PC-3 (cell line): ENCODE measurements around the gene SVOPL.

Source experiments
- EZH2 ChIP-seq: fragments of 300-600 bp; sonication (generic); IDR thresholded peaks from one replicate; pipeline ENCODE4 v1.6.1; 2017; ENCODE audit warnings: antibody characterized with exemption, mild to moderate bottlenecking, low read length; ENCODE audit not compliant: unreplicated experiment
- EZH2phosphoT487 ChIP-seq: fragments of 300-600 bp; sonication (generic); IDR thresholded peaks from 2 replicates; pipeline ENCODE4 v1.6.1; 2018; ENCODE audit warnings: mild to moderate bottlenecking, antibody characterized with exemption, low read length, borderline replicate concordance
- TF ChIP-seq, protein P1 (sequence below): fragments of 300-600 bp; sonication (generic); conservative IDR thresholded peaks from 2 replicates; pipeline ENCODE4 v1.5.1; 2017; ENCODE audit warnings: antibody characterized with exemption, low read depth, mild to moderate bottlenecking, low read length

DNA sequence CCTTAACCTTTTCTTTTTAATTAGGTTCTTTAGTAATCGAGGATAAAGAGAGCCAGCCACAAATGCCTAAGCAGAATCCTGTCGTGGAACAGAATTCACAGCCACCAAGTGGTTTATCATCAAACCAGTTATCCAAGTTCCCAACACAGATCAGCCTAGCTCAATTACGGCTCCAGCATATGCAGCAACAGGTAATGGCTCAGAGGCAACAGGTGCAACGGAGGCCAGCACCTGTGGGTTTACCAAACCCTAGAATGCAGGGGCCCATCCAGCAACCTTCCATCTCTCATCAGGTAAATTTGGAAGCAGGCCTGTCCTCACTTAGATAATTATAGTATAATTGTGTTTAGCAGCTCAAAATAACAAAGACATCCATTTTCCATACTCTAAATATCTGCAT is 146.5 kb downstream of the SVOPL start:
- TF ChIP-seq, protein P1, sequence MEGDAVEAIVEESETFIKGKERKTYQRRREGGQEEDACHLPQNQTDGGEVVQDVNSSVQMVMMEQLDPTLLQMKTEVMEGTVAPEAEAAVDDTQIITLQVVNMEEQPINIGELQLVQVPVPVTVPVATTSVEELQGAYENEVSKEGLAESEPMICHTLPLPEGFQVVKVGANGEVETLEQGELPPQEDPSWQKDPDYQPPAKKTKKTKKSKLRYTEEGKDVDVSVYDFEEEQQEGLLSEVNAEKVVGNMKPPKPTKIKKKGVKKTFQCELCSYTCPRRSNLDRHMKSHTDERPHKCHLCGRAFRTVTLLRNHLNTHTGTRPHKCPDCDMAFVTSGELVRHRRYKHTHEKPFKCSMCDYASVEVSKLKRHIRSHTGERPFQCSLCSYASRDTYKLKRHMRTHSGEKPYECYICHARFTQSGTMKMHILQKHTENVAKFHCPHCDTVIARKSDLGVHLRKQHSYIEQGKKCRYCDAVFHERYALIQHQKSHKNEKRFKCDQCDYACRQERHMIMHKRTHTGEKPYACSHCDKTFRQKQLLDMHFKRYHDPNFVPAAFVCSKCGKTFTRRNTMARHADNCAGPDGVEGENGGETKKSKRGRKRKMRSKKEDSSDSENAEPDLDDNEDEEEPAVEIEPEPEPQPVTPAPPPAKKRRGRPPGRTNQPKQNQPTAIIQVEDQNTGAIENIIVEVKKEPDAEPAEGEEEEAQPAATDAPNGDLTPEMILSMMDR = no peak
- TF ChIP-seq EZH2 (no peak), EZH2phosphoT487 (no peak)
